ENCODE results near the gene HILPDA. TPM values are rescaled to one million over a fixed set of nuclear protein-coding genes. Genes with fewer than 3 reads are reported as not detected.

Gene HILPDA
- polyA plus RNA-seq, 3 donors = 17.2 to 24.2 (median 23.8) TPM

Other genes with a start within 250 kb of the HILPDA start
- gene LEP, start 214.6 kb upstream of the HILPDA start, polyA plus RNA-seq (ENCODE audit: insufficient read length in 3 of 3) = under 1 TPM; 0.27 to 0.96 (median 0.40) TPM
- 10 to 100 TPM; 44.7 to 60.6 (median 54.0) TPM for gene RBM28, start 112.0 kb upstream of the HILPDA start, polyA plus RNA-seq (ENCODE audit: insufficient read length in 3 of 3)
- 1 to 10 TPM; 1.1 to 1.3 (median 1.2) TPM for gene PRRT4, start 94.2 kb upstream of the HILPDA start, polyA plus RNA-seq (ENCODE audit: insufficient read length in 3 of 3)
- 10 to 100 TPM; 29.5 to 32.6 (median 30.5) TPM for gene IMPDH1, start 45.9 kb upstream of the HILPDA start, polyA plus RNA-seq (ENCODE audit: insufficient read length in 3 of 3)
- 10 to 100 TPM; 19.5 to 35.5 (median 26.2) TPM for gene METTL2B, start 20.9 kb downstream of the HILPDA start, polyA plus RNA-seq (ENCODE audit: insufficient read length in 3 of 3)
- gene GARIN1A, start 216.4 kb downstream of the HILPDA start, polyA plus RNA-seq (ENCODE audit: insufficient read length in 3 of 3) = 1 to 10 TPM; 1.4 to 5.7 (median 3.4) TPM